Muscle layer of colon (tissue), 2 donors: Measurements from ENCODE around the gene BORCS8.
"Not testable (repeated sequence)": the region's sequence is repeated elsewhere in the genome, so short reads cannot be mapped to it uniquely, and the experiment has no call there.

Experiments used
- H3K27ac ChIP-seq: one replicate; pipeline ENCODE4 v1.7.0; 2013; ENCODE audit warnings: low read depth, mild to moderate bottlenecking, low read length, moderate library complexity
- H3K27me3 ChIP-seq, 2 donors: one replicate each; pipeline ENCODE4 v1.7.0; 2013; ENCODE audit warnings: low read length in 2 of 2, mild to moderate bottlenecking in 2 of 2; ENCODE audit not compliant: insufficient read depth in 2 of 2, control insufficient read depth in 1 of 2
- H3K36me3 ChIP-seq: one replicate; pipeline ENCODE4 v1.7.0; 2013; ENCODE audit warnings: mild to moderate bottlenecking, low read length; ENCODE audit not compliant: insufficient read depth
- H3K4me1 ChIP-seq: one replicate; pipeline ENCODE4 v1.7.0; 2013; ENCODE audit warnings: mild to moderate bottlenecking, low read length; ENCODE audit not compliant: insufficient read depth
- H3K4me3 ChIP-seq, 2 donors: one replicate each; pipeline ENCODE4 v1.7.0; 2013; ENCODE audit warnings: low read length in 2 of 2, low read depth in 1 of 2, mild to moderate bottlenecking in 1 of 2, moderate library complexity in 1 of 2
- H3K9ac ChIP-seq: one replicate; pipeline ENCODE4 v1.7.0; 2013; ENCODE audit warnings: low read length
- H3K9me3 ChIP-seq: one replicate; pipeline ENCODE4 v1.7.0; 2013; ENCODE audit warnings: mild to moderate bottlenecking, low read length
- donor health status: abdominal sarcoma.
- donor health status: Adenocarcinoma of cecum.

The BORCS8 gene

GRCh38 chr19:19226204-19226603 is 34.3 kb upstream of the BORCS8 start:
- Histone ChIP-seq H3K4me1 (no peaks in the 10 kb centered on the region), H3K36me3 (no peaks in the 10 kb centered on the region), H3K4me3 (no peak overlapping the region), H3K27me3 (peaks cover 13 to 43% of the 10 kb centered on the region in 2 donors), H3K9me3 (no peaks in the 10 kb centered on the region), H3K27ac (no peak overlapping the region), H3K9ac (no peak overlapping the region)

DNA sequence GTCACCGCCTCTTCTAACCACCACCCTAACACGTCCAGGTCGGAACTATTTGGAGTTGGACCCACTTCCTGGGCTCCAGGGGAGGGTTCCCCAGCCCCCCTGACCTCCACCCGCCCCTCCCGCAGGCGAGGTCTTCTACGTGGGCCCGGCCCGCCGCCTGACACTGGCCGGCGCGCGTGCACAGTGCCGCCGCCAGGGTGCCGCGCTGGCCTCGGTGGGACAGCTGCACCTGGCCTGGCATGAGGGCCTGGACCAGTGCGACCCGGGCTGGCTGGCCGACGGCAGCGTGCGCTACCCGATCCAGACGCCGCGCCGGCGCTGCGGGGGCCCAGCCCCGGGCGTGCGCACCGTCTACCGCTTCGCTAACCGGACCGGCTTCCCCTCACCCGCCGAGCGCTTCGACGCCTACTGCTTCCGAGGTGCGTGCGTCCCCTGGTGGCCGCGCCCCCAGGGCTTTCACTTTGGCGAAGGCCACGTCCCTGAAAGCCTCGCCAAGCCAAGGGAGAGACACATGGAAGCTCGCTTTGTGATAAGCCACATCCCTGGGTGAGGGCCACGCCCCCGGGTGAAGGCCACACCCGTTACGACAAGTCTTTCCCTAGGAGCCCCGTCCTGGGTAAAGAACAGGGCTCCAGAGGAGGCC is 33.0 kb upstream of the BORCS8 start:
- Histone ChIP-seq H3K4me1 (no peaks in the 10 kb centered on the region), H3K27ac (no peak overlapping the region), H3K9me3 (no peaks in the 10 kb centered on the region), H3K27me3 (peaks cover 13 to 43% of the 10 kb centered on the region in 2 donors), H3K4me3 (peak overlapping the region in 1 of 2 donors; percentile 32), H3K9ac (no peak overlapping the region), H3K36me3 (no peaks in the 10 kb centered on the region)

DNA sequence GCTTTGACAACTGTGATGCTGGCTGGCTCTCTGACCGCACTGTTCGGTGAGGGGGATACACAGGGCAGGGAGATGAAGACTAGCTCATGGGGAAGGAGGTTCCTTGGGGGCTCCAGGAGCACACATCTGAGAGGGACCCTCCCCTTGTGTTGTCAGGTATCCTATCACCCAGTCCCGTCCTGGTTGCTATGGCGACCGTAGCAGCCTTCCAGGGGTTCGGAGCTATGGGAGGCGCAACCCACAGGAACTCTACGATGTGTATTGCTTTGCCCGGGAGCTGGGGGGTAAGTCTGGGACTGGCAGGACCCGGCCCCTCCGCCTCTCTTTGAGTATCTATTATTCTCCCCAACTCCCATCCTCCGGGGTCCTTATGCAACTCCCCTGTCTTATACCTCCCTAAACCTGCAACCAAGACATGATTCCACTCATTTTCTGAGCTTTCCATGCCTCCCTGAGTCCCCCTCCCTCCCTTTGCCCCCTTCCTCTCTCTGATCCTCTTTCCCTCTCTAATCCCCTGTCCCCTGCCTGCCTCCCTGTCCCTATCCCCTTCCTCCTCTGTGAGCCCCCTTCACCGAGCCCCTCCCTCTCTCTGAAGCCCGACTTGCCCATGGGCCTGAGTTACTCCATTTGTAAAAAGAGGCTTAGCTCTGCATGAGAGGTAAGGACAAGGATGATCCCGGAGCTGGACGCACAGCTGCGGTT is 32.3 kb upstream of the BORCS8 start:
- Histone ChIP-seq H3K4me3 (no peak overlapping the region), H3K36me3 (no peaks in the 10 kb centered on the region), H3K27ac (no peak overlapping the region), H3K4me1 (no peaks in the 10 kb centered on the region), H3K27me3 (peaks cover 13 to 43% of the 10 kb centered on the region in 2 donors), H3K9ac (no peak overlapping the region), H3K9me3 (no peaks in the 10 kb centered on the region)

- peaks cover 13 to 43% of the 10 kb centered on the region in 2 donors for H3K27me3 ChIP-seq
- H3K9ac ChIP-seq = no peak overlapping the region
- H3K27ac ChIP-seq = no peak overlapping the region
- H3K9me3 ChIP-seq = no peaks in the 10 kb centered on the region
- H3K4me1 ChIP-seq = no peaks in the 10 kb centered on the region
- no peaks in the 10 kb centered on the region for H3K36me3 ChIP-seq
- no peak overlapping the region for H3K4me3 ChIP-seq
Measured at GRCh38 chr19:19223636-19224035, 31.7 kb upstream of the BORCS8 start.

- Histone ChIP-seq H3K9ac (no peak overlapping the region), H3K4me3 (no peak overlapping the region), H3K27ac (no peak overlapping the region), H3K27me3 (peaks cover 13 to 43% of the 10 kb centered on the region in 2 donors), H3K4me1 (no peaks in the 10 kb centered on the region), H3K36me3 (no peaks in the 10 kb centered on the region), H3K9me3 (no peaks in the 10 kb centered on the region)
Measured at GRCh38 chr19:19223060-19223459, 31.1 kb upstream of the BORCS8 start.

- H3K4me3 ChIP-seq, H3K27ac ChIP-seq, H3K4me1 ChIP-seq, H3K36me3 ChIP-seq, H3K9me3 ChIP-seq, H3K9ac ChIP-seq: not testable (repeated sequence)
- peaks cover 13 to 23% of the 10 kb centered on the region in 2 donors for H3K27me3 ChIP-seq
Measured at GRCh38 chr19:19221000-19221399, 29.0 kb upstream of the BORCS8 start.

GRCh38 chr19:19218911-19219310 is 27.0 kb upstream of the BORCS8 start:
- no peak overlapping the region for H3K9ac ChIP-seq
- H3K4me1 ChIP-seq = no peaks in the 10 kb centered on the region
- H3K9me3 ChIP-seq = no peaks in the 10 kb centered on the region
- H3K4me3 ChIP-seq = no peak overlapping the region
- H3K27ac ChIP-seq = no peak overlapping the region
- peaks cover 0 to 17% of the 10 kb centered on the region in 2 donors for H3K27me3 ChIP-seq
- no peaks in the 10 kb centered on the region for H3K36me3 ChIP-seq

- Histone ChIP-seq H3K9ac (no peak overlapping the region), H3K27ac (no peak overlapping the region), H3K4me3 (no peak overlapping the region), H3K36me3 (no peaks in the 10 kb centered on the region), H3K27me3 (peaks cover 0 to 31% of the 10 kb centered on the region in 2 donors), H3K9me3 (no peaks in the 10 kb centered on the region), H3K4me1 (no peaks in the 10 kb centered on the region)
Measured at GRCh38 chr19:19217099-19217498, 25.1 kb upstream of the BORCS8 start.

- Histone ChIP-seq H3K27me3 (peaks cover 5 to 40% of the 10 kb centered on the region in 2 donors), H3K27ac (no peak overlapping the region), H3K4me3 (no peak overlapping the region), H3K9me3 (no peaks in the 10 kb centered on the region), H3K9ac (no peak overlapping the region), H3K4me1 (no peaks in the 10 kb centered on the region), H3K36me3 (no peaks in the 10 kb centered on the region)
Measured at GRCh38 chr19:19215792-19216191, 23.8 kb upstream of the BORCS8 start.

- Histone ChIP-seq H3K9ac (no peak overlapping the region), H3K4me3 (no peak overlapping the region), H3K9me3 (no peaks in the 10 kb centered on the region), H3K4me1 (no peaks in the 10 kb centered on the region), H3K27ac (no peak overlapping the region), H3K27me3 (peaks cover 5 to 40% of the 10 kb centered on the region in 2 donors), H3K36me3 (no peaks in the 10 kb centered on the region)
Measured at GRCh38 chr19:19214892-19215291, 22.9 kb upstream of the BORCS8 start.

GRCh38 chr19:19214159-19214490 is 22.2 kb upstream of the BORCS8 start:
- Histone ChIP-seq H3K4me1 (no peaks in the 10 kb centered on the region), H3K4me3 (no peak overlapping the region), H3K27ac (no peak overlapping the region), H3K9me3 (no peaks in the 10 kb centered on the region), H3K9ac (no peak overlapping the region), H3K27me3 (peaks cover 5 to 40% of the 10 kb centered on the region in 2 donors), H3K36me3 (no peaks in the 10 kb centered on the region)
